Brain microvascular endothelial cell (primary cell): ENCODE data around the gene THPO.

Experiments used
- DNase-seq: peaks from one replicate; pipeline ENCODE4 v3.0.0-alpha.2; 2020
- H3K27ac ChIP-seq: fragments of 250-450 bp; sonication (Bioruptor Pico); 2 replicates; pipeline ENCODE4 v1.5.1; 2020; ENCODE audit warnings: mild to moderate bottlenecking, moderate library complexity
- H3K27me3 ChIP-seq: fragments of 250-450 bp; sonication (Bioruptor Pico); replicated peaks from 2 replicates; pipeline ENCODE4 v1.5.1; 2020; ENCODE audit warnings: mild to moderate bottlenecking
- H3K36me3 ChIP-seq: fragments of 250-450 bp; sonication (Bioruptor Pico); replicated peaks from 2 replicates; pipeline ENCODE4 v1.5.1; 2020; ENCODE audit warnings: mild to moderate bottlenecking
- H3K4me3 ChIP-seq: 2 replicates; pipeline ENCODE4 v1.5.1; 2011; ENCODE audit warnings: low read depth, mild to moderate bottlenecking, control low read depth, low read length, moderate library complexity
- CTCF ChIP-seq: IDR thresholded peaks from 2 replicates; pipeline ENCODE4 v1.5.1; 2011; ENCODE audit warnings: low read depth, mild to moderate bottlenecking, moderate library complexity, low read length, control low read depth, inconsistent platforms; ENCODE audit errors: missing control alignments
- in situ Hi-C: cut with HindIII; loops from 2 replicates; pipeline ENCODE4 v1.10.0; 2017; ENCODE audit warnings: low sequenced_read_pairs, low pct_ligation_motif_present

Gene THPO

GRCh38 chr3:184372296-184372821 is 5.6 kb downstream of the THPO start:
- in situ Hi-C loops = loop anchor here (25.0 kb wide), 1 partner anchor 165 kb away; no protein-coding TSS in a partner anchor
- DNase-seq = no peak
- no peak for TF ChIP-seq CTCF
- H3K27ac ChIP-seq = no peak overlapping the region
- peaks cover 9% of the 10 kb centered on the region for H3K27me3 ChIP-seq
- peaks cover 13% of the 10 kb centered on the region for H3K36me3 ChIP-seq
- no peak overlapping the region for H3K4me3 ChIP-seq

- TF ChIP-seq CTCF = peak; percentile 99
- Histone ChIP-seq H3K36me3 (peaks cover 18% of the 10 kb centered on the region), H3K27me3 (peaks cover 9% of the 10 kb centered on the region), H3K4me3 (no peak overlapping the region), H3K27ac (no peak overlapping the region)
- in situ Hi-C loops = loop anchor here (25.0 kb wide), 1 partner anchor 166 kb away; no protein-coding TSS in a partner anchor
- peak; percentile 76 for DNase-seq
Observed at GRCh38 chr3:184371570-184372018, 6.4 kb downstream of the THPO start.

GRCh38 chr3:184368586-184369183 is 9.3 kb downstream of the THPO start:
- peak; percentile 52 for DNase-seq
- peak overlapping the region; percentile 39 for H3K27ac ChIP-seq
- no peaks in the 10 kb centered on the region for H3K27me3 ChIP-seq
- peaks cover 22% of the 10 kb centered on the region for H3K36me3 ChIP-seq
- H3K4me3 ChIP-seq = no peak overlapping the region
- in situ Hi-C loops = loop anchor here (25.0 kb wide), 1 partner anchor 169 kb away; no protein-coding TSS in a partner anchor
- TF ChIP-seq CTCF = no peak

- TF ChIP-seq CTCF = no peak
- Histone ChIP-seq H3K4me3 (no peak overlapping the region), H3K27ac (no peak overlapping the region), H3K27me3 (no peaks in the 10 kb centered on the region), H3K36me3 (peaks cover 22% of the 10 kb centered on the region)
- in situ Hi-C loops = loop anchor here (25.0 kb wide), 1 partner anchor 169 kb away; no protein-coding TSS in a partner anchor
- DNase-seq = no peak
Observed at GRCh38 chr3:184368116-184368515, 9.9 kb downstream of the THPO start.

- no peak for TF ChIP-seq CTCF
- Histone ChIP-seq H3K27me3 (no peaks in the 10 kb centered on the region), H3K4me3 (no peak overlapping the region), H3K27ac (no peak overlapping the region), H3K36me3 (peaks cover 22% of the 10 kb centered on the region)
- in situ Hi-C loops = loop anchor here (25.0 kb wide), 1 partner anchor 171 kb away; no protein-coding TSS in a partner anchor
- DNase-seq = no peak
Observed at GRCh38 chr3:184366619-184367289, 11.3 kb downstream of the THPO start.
